ENCODE results near the gene USP32. TPM values are rescaled to one million over a fixed set of nuclear protein-coding genes. Genes with fewer than 3 reads are reported as not detected.

USP32 gene
- polyA plus RNA-seq, 3 donors, result 10.1 to 26.6 (median 16.6) TPM

DNA sequence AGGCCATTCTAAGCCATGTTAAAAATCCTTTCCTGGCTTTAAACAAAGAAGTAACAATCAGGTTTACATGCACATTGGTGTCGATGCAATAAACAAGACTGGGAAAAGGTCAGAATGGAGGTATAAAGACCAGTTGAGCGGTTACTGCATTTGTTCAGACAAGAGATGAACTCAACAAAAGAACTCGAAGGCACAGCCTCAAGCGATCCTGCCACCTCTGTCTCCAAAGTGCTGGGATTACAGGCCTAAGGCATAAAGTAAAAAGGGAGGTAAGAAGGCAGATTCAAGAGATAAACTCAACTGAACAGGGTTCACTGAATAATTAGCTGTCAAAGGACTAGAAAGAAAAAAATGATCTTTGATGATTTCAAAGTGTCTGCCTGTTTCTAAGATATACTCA lies 39.4 kb downstream of the USP32 start:
- H3K4me1 Mint-ChIP-seq, result peaks cover 33% of the 10 kb centered on the region
- H3K27me3 ChIP-seq (ENCODE audit: control insufficient read depth in 2 of 2, insufficient read depth in 2 of 2, low read length in 2 of 2), result no peaks in the 10 kb centered on the region
- H3K36me3 Mint-ChIP-seq, result peaks cover 5 to 10% of the 10 kb centered on the region in 2 donors
- H3K4me3 Mint-ChIP-seq, result no peak overlapping the region
- WGBS (ENCODE audit: insufficient coverage), result 100% methylated on average over 2 of the region's 4 CpGs
- H3K4me1 ChIP-seq (ENCODE audit: control insufficient read depth in 1 of 2, insufficient read depth in 2 of 2, low read length in 2 of 2), result peaks cover 22 to 35% of the 10 kb centered on the region in 2 donors
- H3K9me3 Mint-ChIP-seq, result peaks cover 0 to under 1% (median 0%) of the 10 kb centered on the region in 7 donors
- H3K36me3 ChIP-seq (replicated peaks in 1 of 2; ENCODE audit: control insufficient read depth in 1 of 2, insufficient read depth in 2 of 2, low read length in 2 of 2), result peaks cover 0 to 17% of the 10 kb centered on the region in 2 donors
- TF ChIP-seq CTCF (IDR thresholded peaks at IDR 0.05), result no peak
- H3K4me2 ChIP-seq (replicated peaks; ENCODE audit: extremely low read depth, low read length, poor library complexity, severe bottlenecking), result no peak overlapping the region
- no peak for DNase-seq
- intact Hi-C loops (cut with micrococcal nuclease), result loop anchor here in 1 of 2 donors (10.0 kb wide), 1 partner anchor 52 kb away; no protein-coding TSS in a partner anchor
- no peak overlapping the region for H3K9ac ChIP-seq (ENCODE audit: insufficient read depth, low read length, poor library complexity, severe bottlenecking)
- no peak overlapping the region for H3K27ac Mint-ChIP-seq
- peaks cover 94% of the 10 kb centered on the region for H4K20me1 ChIP-seq (ENCODE audit: insufficient read depth, low read length)
- no peak overlapping the region for H2AFZ ChIP-seq (ENCODE audit: insufficient read depth, low read depth, low read length, poor library complexity, severe bottlenecking)
- H3K27me3 Mint-ChIP-seq (ENCODE audit: low read depth in 3 of 3), result no peaks in the 10 kb centered on the region
- no peak overlapping the region for H3K4me3 ChIP-seq (replicated peaks in 1 of 3; ENCODE audit: low read depth in 2 of 3, low read length in 3 of 3)
- no peak overlapping the region for H3K27ac ChIP-seq (ENCODE audit: low read depth in 1 of 2, low read length in 2 of 2)
- peaks cover 98% of the 10 kb centered on the region for H3K79me2 ChIP-seq (ENCODE audit: insufficient read depth, low read length)
- H3K9me3 ChIP-seq (replicated peaks in 1 of 2; ENCODE audit: control insufficient read depth in 1 of 2, insufficient read depth in 1 of 2, low read length in 2 of 2), result no peaks in the 10 kb centered on the region

- TF ChIP-seq CTCF (IDR thresholded peaks at IDR 0.05), result no peak
- Histone ChIP-seq H3K4me2 (replicated peaks; ENCODE audit: extremely low read depth, low read length, poor library complexity, severe bottlenecking) (no peak overlapping the region), H3K9ac (ENCODE audit: insufficient read depth, low read length, poor library complexity, severe bottlenecking) (no peak overlapping the region), H3K79me2 (ENCODE audit: insufficient read depth, low read length) (peaks cover 94% of the 10 kb centered on the region), H3K4me3 (replicated peaks in 1 of 3; ENCODE audit: low read depth in 2 of 3, low read length in 3 of 3) (no peak overlapping the region), H3K36me3 (replicated peaks in 1 of 2; ENCODE audit: control insufficient read depth in 1 of 2, insufficient read depth in 2 of 2, low read length in 2 of 2) (peaks cover 0 to 17% of the 10 kb centered on the region in 2 donors), H3K27me3 (ENCODE audit: control insufficient read depth in 2 of 2, insufficient read depth in 2 of 2, low read length in 2 of 2) (no peaks in the 10 kb centered on the region), H3K4me1 (ENCODE audit: control insufficient read depth in 1 of 2, insufficient read depth in 2 of 2, low read length in 2 of 2) (peaks cover 17 to 30% of the 10 kb centered on the region in 2 donors), H3K27ac (ENCODE audit: low read depth in 1 of 2, low read length in 2 of 2) (no peak overlapping the region), H4K20me1 (ENCODE audit: insufficient read depth, low read length) (peaks cover 97% of the 10 kb centered on the region), H3K9me3 (replicated peaks in 1 of 2; ENCODE audit: control insufficient read depth in 1 of 2, insufficient read depth in 1 of 2, low read length in 2 of 2) (no peaks in the 10 kb centered on the region), H2AFZ (ENCODE audit: insufficient read depth, low read depth, low read length, poor library complexity, severe bottlenecking) (no peak overlapping the region)
- Mint-ChIP-seq H3K27ac (no peak overlapping the region), H3K4me3 (no peak overlapping the region), H3K4me1 (peaks cover 30% of the 10 kb centered on the region), H3K9me3 (peaks cover 0 to 3% (median 0%) of the 10 kb centered on the region in 7 donors), H3K36me3 (peaks cover 5 to 10% of the 10 kb centered on the region in 2 donors), H3K27me3 (ENCODE audit: low read depth in 3 of 3) (no peaks in the 10 kb centered on the region)
- no CpG with 5 or more reads among the region's 3 CpGs for WGBS (ENCODE audit: insufficient coverage)
- DNase-seq, result no peak
- intact Hi-C loops (cut with micrococcal nuclease), result loop anchor here in 1 of 2 donors (10.0 kb wide), 1 partner anchor 53 kb away; no protein-coding TSS in a partner anchor
Observed at GRCh38 chr17:60352071-60352470, 39.9 kb downstream of the USP32 start.

Measured in CD14-positive monocyte (primary cell).